Measurements from ENCODE around the gene CSNK2A3.

CSNK2A3 gene

DNA sequence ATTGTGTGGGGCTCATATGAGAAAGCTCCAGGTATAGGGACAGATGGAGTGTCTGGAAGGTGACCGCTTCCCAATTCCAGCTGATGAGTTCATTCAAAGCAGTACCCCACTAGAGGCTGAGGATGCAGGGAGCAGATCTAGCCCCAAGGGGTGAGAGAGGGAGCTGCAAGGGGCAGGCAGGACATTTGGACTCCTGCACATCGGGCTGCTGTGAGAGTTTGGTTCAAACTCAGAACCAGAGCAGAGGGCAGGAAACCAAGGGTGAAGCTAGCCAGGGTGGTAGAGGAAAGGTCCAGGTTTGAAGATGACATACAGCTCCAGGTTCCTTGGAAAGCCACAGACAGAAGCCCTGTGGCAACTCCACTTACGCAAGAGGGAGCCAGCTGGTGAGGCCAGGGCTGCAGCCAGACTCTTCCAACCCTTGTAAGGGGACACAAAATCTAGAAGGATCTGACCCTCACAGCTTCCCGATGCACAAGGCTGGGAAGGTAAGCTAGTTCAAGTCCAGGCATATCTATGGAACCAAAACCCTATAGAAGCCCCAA, 1.9 kb downstream of the CSNK2A3 start:
- H3K9me3 ChIP-seq (ENCODE audit: control insufficient read depth, low read length), result no peaks in the 10 kb centered on the region
- no peaks in the 10 kb centered on the region for H3K36me3 ChIP-seq (ENCODE audit: control insufficient read depth, insufficient read depth, low read length, severe bottlenecking)
- peaks cover 33% of the 10 kb centered on the region for H3K4me1 ChIP-seq (ENCODE audit: control insufficient read depth, insufficient read depth, low read length)
- no peak overlapping the region for H3K4me3 ChIP-seq (ENCODE audit: low read length)
- peaks cover 12% of the 10 kb centered on the region for H3K27me3 ChIP-seq (replicated peaks; ENCODE audit: control insufficient read depth, insufficient read depth, low read length)
- no peak for DNase-seq (ENCODE audit: low read depth)
- H3K9ac ChIP-seq (ENCODE audit: low read length), result no peak overlapping the region

DNA sequence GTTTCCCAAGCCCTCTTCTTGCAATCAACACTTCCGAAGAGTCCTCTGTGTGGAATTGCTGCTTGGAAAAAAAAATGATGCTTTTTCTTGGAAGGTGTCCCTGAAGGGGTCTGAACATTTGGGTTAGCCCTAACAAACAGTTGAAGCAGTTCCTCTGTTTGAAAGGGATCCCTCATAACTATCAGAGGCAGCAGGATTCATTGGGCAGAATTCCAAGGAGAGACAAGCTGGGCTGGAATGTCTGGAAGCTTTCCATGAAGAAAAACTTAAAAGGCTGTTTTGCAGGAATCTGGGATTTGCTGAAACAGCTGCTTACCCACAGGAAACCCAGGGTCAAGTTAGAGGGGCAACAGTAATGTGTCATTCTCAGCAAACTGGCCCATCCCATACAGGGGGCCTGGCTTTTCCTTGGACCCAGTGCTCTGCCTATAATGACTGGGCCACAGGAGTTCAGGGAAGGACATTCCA, 3.1 kb downstream of the CSNK2A3 start:
- H3K4me3 ChIP-seq (ENCODE audit: low read length), result no peak overlapping the region
- H3K9ac ChIP-seq (ENCODE audit: low read length), result no peak overlapping the region
- peak; percentile 20 for DNase-seq (ENCODE audit: low read depth)
- H3K27me3 ChIP-seq (replicated peaks; ENCODE audit: control insufficient read depth, insufficient read depth, low read length), result peaks cover 16% of the 10 kb centered on the region
- H3K36me3 ChIP-seq (ENCODE audit: control insufficient read depth, insufficient read depth, low read length, severe bottlenecking), result no peaks in the 10 kb centered on the region
- H3K4me1 ChIP-seq (ENCODE audit: control insufficient read depth, insufficient read depth, low read length), result peaks cover 33% of the 10 kb centered on the region
- no peaks in the 10 kb centered on the region for H3K9me3 ChIP-seq (ENCODE audit: control insufficient read depth, low read length)

DNA sequence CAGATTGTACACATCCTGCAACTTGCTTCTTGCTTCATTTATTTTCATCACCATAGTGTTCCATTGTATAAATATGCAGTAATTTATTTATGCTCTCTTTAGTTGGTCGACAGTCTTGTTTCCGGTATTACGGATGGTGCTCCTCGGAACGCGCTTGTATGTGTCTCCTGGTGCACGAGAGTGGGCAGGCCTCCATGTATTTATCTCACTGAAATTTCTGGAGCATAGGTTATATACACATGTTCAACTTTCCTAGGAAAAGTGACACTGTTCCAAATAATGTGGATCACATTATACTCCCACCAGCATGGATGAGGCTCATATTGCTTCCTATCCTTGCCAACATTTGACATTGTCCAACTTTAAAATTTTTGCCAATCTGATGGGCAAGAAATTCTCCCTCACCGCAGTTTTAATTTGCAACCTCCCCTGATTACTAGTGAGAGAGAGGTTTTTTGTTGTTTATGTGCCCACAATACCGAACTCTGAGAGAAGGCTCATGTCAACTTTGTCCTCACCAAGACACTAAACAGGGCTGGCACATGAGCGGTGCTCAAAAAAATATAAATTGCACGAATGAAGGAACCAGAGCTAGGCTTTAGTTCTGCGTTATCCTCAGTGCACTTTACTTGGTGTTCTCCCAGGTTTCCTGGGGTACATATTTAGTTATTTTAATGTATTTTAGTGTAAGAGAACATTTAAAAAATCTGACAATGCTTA, 3.8 kb downstream of the CSNK2A3 start:
- H3K4me3 ChIP-seq (ENCODE audit: low read length), result no peak overlapping the region
- no peak overlapping the region for H3K9ac ChIP-seq (ENCODE audit: low read length)
- DNase-seq (ENCODE audit: low read depth), result no peak
- no peaks in the 10 kb centered on the region for H3K36me3 ChIP-seq (ENCODE audit: control insufficient read depth, insufficient read depth, low read length, severe bottlenecking)
- peaks cover 16% of the 10 kb centered on the region for H3K27me3 ChIP-seq (replicated peaks; ENCODE audit: control insufficient read depth, insufficient read depth, low read length)
- no peaks in the 10 kb centered on the region for H3K9me3 ChIP-seq (ENCODE audit: control insufficient read depth, low read length)
- peaks cover 33% of the 10 kb centered on the region for H3K4me1 ChIP-seq (ENCODE audit: control insufficient read depth, insufficient read depth, low read length)

DNA sequence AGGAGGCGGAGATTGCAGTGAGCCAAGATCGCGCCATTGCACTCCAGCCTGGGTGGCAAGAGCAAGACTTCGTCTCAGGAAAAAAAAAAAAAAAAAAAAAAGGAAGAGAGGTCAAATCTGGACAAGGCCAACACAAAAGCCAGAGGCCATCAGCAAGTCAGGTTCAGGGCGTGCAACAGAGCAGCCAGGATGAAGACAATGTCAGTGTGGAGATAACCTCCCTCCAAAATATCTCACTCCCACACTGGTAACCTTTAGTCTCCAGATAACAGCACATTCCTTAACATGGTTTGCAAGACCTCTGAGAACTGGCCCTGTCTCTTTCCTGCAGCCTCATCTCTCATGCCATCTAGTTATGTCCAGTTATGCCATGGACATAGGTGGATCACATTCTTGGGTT, 4.7 kb downstream of the CSNK2A3 start:
- Histone ChIP-seq H3K4me1 (ENCODE audit: control insufficient read depth, insufficient read depth, low read length) (peaks cover 33% of the 10 kb centered on the region), H3K36me3 (ENCODE audit: control insufficient read depth, insufficient read depth, low read length, severe bottlenecking) (no peaks in the 10 kb centered on the region), H3K4me3 (ENCODE audit: low read length) (no peak overlapping the region), H3K27me3 (replicated peaks; ENCODE audit: control insufficient read depth, insufficient read depth, low read length) (peaks cover 21% of the 10 kb centered on the region), H3K9me3 (ENCODE audit: control insufficient read depth, low read length) (no peaks in the 10 kb centered on the region), H3K9ac (ENCODE audit: low read length) (no peak overlapping the region)
- no peak for DNase-seq (ENCODE audit: low read depth)

DNA sequence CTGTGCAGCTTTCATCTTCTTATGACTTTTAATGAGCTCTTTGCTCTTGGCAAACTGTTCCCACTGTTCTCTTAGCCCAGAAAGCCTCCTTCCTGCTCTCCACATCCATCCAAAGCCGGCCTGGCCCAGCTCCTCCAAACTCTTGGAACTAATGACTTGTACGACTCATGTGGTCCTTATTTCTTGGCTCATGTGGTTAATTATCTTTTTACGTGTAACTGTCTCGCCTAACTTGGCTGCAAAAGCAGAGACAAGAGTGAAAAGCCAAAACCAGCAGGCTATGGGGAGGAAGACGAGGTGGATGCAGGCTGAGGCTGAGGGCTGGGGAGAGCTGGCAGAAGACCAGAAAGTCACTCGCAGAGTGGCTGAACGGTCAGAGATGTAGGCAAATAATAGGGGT, 5.5 kb downstream of the CSNK2A3 start:
- Histone ChIP-seq H3K9ac (ENCODE audit: low read length) (no peak overlapping the region), H3K27me3 (replicated peaks; ENCODE audit: control insufficient read depth, insufficient read depth, low read length) (peaks cover 21% of the 10 kb centered on the region), H3K36me3 (ENCODE audit: control insufficient read depth, insufficient read depth, low read length, severe bottlenecking) (no peaks in the 10 kb centered on the region), H3K9me3 (ENCODE audit: control insufficient read depth, low read length) (no peaks in the 10 kb centered on the region), H3K4me1 (ENCODE audit: control insufficient read depth, insufficient read depth, low read length) (peaks cover 33% of the 10 kb centered on the region), H3K4me3 (ENCODE audit: low read length) (no peak overlapping the region)
- no peak for DNase-seq (ENCODE audit: low read depth)

DNA sequence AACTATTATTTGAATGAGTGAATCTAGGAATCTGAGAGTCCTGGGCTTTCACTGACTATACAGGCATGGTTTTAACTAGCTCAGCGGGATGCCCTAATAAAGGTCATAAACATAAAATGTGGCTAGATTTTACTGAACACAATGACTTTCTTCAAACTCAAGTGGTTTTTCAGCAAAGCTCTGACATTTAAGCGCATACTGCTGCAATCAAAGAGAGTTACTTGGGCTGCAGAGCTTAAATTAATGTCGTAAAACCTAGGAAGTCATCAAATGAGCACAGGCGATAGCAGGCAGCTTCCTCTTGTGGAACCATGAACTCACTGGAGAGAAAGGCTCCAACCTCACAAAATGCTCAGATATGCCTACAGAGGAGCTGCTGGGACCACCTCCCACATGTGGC, 6.7 kb downstream of the CSNK2A3 start:
- peaks cover 21% of the 10 kb centered on the region for H3K27me3 ChIP-seq (replicated peaks; ENCODE audit: control insufficient read depth, insufficient read depth, low read length)
- H3K4me3 ChIP-seq (ENCODE audit: low read length), result no peak overlapping the region
- H3K9ac ChIP-seq (ENCODE audit: low read length), result no peak overlapping the region
- peaks cover 30% of the 10 kb centered on the region for H3K4me1 ChIP-seq (ENCODE audit: control insufficient read depth, insufficient read depth, low read length)
- H3K36me3 ChIP-seq (ENCODE audit: control insufficient read depth, insufficient read depth, low read length, severe bottlenecking), result no peaks in the 10 kb centered on the region
- DNase-seq (ENCODE audit: low read depth), result no peak
- H3K9me3 ChIP-seq (ENCODE audit: control insufficient read depth, low read length), result no peaks in the 10 kb centered on the region

DNA sequence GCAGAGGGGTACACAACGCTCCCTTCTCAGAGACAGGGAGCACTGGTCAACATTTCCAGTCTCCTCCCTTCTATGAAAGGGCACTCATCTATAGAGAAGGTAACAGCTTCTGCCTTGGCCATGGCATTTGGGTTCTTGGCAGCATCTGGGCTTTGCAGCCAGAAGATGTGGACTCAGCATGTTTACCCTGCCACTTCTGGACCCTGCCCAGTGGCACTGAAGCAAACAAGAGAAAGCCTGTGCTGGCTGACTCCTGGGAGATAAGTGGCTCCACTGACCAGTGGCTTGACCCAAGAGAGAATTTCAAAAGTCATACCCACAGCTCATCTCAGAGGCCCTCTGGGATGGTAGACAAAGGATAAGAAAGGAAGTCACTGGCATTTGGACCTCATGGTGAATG, 8.0 kb downstream of the CSNK2A3 start:
- Histone ChIP-seq H3K4me1 (ENCODE audit: control insufficient read depth, insufficient read depth, low read length) (peaks cover 18% of the 10 kb centered on the region), H3K36me3 (ENCODE audit: control insufficient read depth, insufficient read depth, low read length, severe bottlenecking) (no peaks in the 10 kb centered on the region), H3K4me3 (ENCODE audit: low read length) (no peak overlapping the region), H3K9me3 (ENCODE audit: control insufficient read depth, low read length) (no peaks in the 10 kb centered on the region), H3K27me3 (replicated peaks; ENCODE audit: control insufficient read depth, insufficient read depth, low read length) (peaks cover 21% of the 10 kb centered on the region), H3K9ac (ENCODE audit: low read length) (no peak overlapping the region)
- DNase-seq (ENCODE audit: low read depth), result no peak

DNA sequence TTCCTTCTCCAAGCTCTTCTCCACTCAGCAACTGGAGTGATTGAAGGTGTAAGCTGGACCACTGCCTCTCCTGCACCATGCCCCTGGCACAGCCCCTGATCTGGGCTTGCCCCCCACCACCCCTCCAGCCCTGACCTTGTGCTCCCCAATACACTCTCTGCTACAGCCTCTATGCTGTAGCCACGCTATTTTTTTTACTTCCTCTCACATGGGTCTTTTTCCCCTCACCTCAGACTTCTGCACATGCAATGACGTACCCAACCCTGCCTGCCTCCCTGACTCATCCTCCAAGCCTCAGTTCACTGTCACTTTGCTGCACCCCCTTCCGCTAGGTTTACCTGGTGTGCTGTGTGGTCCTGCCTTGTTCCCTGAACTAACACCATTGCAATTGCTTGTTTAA, 9.0 kb downstream of the CSNK2A3 start:
- H3K36me3 ChIP-seq (ENCODE audit: control insufficient read depth, insufficient read depth, low read length, severe bottlenecking), result no peaks in the 10 kb centered on the region
- no peak for DNase-seq (ENCODE audit: low read depth)
- peaks cover 29% of the 10 kb centered on the region for H3K27me3 ChIP-seq (replicated peaks; ENCODE audit: control insufficient read depth, insufficient read depth, low read length)
- H3K4me1 ChIP-seq (ENCODE audit: control insufficient read depth, insufficient read depth, low read length), result peaks cover 7% of the 10 kb centered on the region
- no peak overlapping the region for H3K4me3 ChIP-seq (ENCODE audit: low read length)
- H3K9ac ChIP-seq (ENCODE audit: low read length), result no peak overlapping the region
- no peaks in the 10 kb centered on the region for H3K9me3 ChIP-seq (ENCODE audit: control insufficient read depth, low read length)

DNA sequence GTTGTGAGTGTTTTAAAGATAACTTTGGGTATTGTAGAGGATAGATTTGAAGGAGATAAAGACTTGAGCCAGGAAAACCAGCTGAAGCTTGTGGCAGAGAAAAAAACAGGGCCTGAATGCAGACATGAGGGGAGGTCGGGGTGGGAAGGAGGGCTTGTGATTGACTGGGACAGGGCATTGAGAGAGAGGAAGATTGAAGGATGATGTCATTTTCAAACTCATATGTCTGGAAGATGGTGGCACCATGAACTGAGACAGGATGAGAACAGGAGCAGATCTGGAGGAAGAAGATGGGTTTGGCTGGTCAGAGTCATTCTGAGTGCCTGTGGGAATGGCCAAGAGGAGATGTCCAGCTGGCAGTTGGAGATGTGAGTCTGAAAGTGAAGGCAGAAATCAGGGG, 14.7 kb downstream of the CSNK2A3 start:
- Histone ChIP-seq H3K4me3 (ENCODE audit: low read length) (no peak overlapping the region), H3K4me1 (ENCODE audit: control insufficient read depth, insufficient read depth, low read length) (no peaks in the 10 kb centered on the region), H3K27me3 (replicated peaks; ENCODE audit: control insufficient read depth, insufficient read depth, low read length) (peaks cover 8% of the 10 kb centered on the region), H3K36me3 (ENCODE audit: control insufficient read depth, insufficient read depth, low read length, severe bottlenecking) (no peaks in the 10 kb centered on the region), H3K9me3 (ENCODE audit: control insufficient read depth, low read length) (no peaks in the 10 kb centered on the region), H3K9ac (ENCODE audit: low read length) (no peak overlapping the region)
- no peak for DNase-seq (ENCODE audit: low read depth)

DNA sequence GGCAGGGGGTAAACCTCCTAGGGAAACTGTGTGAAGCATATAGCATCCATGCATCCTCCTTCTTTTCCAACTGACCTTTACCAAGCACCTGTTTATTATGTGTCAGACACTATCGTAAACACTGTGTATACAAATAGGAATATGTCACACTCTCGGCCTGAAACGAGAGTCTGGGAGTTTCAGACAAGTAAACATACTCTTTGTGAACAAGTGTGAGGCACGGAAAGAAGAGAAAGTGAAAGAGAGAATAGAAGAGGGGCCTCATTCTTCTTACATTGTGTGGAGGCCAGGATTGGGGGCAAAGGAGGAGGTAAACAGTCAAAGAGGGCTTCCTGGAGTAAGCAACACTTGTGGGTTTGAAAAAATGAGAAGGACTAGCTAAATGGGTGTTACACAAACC, 16.4 kb downstream of the CSNK2A3 start:
- Histone ChIP-seq H3K9ac (ENCODE audit: low read length) (no peak overlapping the region), H3K36me3 (ENCODE audit: control insufficient read depth, insufficient read depth, low read length, severe bottlenecking) (no peaks in the 10 kb centered on the region), H3K9me3 (ENCODE audit: control insufficient read depth, low read length) (no peaks in the 10 kb centered on the region), H3K4me3 (ENCODE audit: low read length) (no peak overlapping the region), H3K4me1 (ENCODE audit: control insufficient read depth, insufficient read depth, low read length) (no peaks in the 10 kb centered on the region), H3K27me3 (replicated peaks; ENCODE audit: control insufficient read depth, insufficient read depth, low read length) (peaks cover 8% of the 10 kb centered on the region)
- DNase-seq (ENCODE audit: low read depth), result no peak

DNA sequence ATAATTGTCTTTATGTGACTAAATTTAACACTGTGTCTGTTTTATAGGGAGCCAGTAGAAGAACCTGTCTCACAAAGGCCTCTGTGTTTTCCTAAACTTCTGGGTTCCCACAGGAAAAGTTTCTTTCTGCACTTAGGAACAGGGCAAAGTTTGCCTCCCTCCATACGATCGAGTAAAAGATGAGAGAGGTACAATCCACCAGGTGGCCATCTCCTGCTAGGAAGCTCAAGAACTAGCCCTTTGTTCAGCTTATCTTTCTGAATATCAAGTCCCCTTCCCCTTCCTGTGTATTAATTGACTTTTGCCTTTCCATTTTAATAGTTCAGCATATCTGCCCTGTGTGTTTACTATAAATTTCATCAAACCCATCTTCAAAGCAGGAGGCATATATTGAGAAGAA, 18.0 kb downstream of the CSNK2A3 start:
- peaks cover 8% of the 10 kb centered on the region for H3K27me3 ChIP-seq (replicated peaks; ENCODE audit: control insufficient read depth, insufficient read depth, low read length)
- H3K36me3 ChIP-seq (ENCODE audit: control insufficient read depth, insufficient read depth, low read length, severe bottlenecking), result no peaks in the 10 kb centered on the region
- H3K9ac ChIP-seq (ENCODE audit: low read length), result no peak overlapping the region
- no peaks in the 10 kb centered on the region for H3K4me1 ChIP-seq (ENCODE audit: control insufficient read depth, insufficient read depth, low read length)
- no peak overlapping the region for H3K4me3 ChIP-seq (ENCODE audit: low read length)
- no peaks in the 10 kb centered on the region for H3K9me3 ChIP-seq (ENCODE audit: control insufficient read depth, low read length)
- no peak for DNase-seq (ENCODE audit: low read depth)

DNA sequence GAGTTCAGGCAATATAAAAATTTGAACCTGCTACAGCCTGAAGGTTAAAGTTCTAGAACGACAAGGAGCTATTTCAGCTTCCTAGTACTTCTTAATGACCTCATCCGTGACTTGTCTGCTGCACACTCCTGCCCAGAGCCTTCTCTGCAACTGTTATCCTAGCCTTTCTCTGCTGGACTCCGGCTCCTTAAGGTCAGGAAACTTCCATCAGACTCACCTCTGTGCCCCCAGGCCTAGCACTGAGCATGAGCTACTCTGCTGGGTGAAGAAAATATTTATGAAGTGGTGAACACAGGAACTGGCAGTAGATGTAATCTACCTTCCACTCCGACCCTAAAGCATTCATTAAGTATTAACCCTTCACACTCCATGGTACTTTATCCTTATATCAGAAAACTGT, 18.4 kb downstream of the CSNK2A3 start:
- Histone ChIP-seq H3K4me3 (ENCODE audit: low read length) (no peak overlapping the region), H3K4me1 (ENCODE audit: control insufficient read depth, insufficient read depth, low read length) (no peaks in the 10 kb centered on the region), H3K9ac (ENCODE audit: low read length) (no peak overlapping the region), H3K9me3 (ENCODE audit: control insufficient read depth, low read length) (no peaks in the 10 kb centered on the region), H3K27me3 (replicated peaks; ENCODE audit: control insufficient read depth, insufficient read depth, low read length) (peaks cover 4% of the 10 kb centered on the region), H3K36me3 (ENCODE audit: control insufficient read depth, insufficient read depth, low read length, severe bottlenecking) (no peaks in the 10 kb centered on the region)
- DNase-seq (ENCODE audit: low read depth), result no peak

Data from adipocyte (in vitro differentiated cells).